GM10847 (cell line): ENCODE measurements around the gene TGFB1.

Source experiments
- POLR2A ChIP-seq: IDR thresholded peaks from 2 replicates; pipeline ENCODE4 v1.6.1; 2011; ENCODE audit not compliant: insufficient read length; ENCODE audit errors: extremely low read depth

Gene TGFB1

DNA sequence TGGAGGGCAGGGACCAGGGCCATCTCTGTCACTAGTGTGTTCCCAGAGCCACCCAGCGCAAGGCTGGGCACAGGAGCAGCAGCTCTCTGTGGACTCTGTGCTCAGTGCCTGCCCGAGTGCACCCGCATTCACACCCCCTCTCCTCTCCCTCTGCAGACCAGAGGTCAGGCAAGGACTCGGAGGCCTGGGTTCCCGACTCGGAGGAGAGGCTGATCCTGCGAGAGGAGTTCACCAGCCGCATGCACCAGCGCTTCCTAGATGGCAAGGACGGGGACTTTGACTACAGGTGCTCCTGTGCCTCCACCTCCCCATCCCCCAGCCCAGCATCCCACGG is 33.6 kb downstream of the TGFB1 start:
- TF ChIP-seq POLR2A: no peak

DNA sequence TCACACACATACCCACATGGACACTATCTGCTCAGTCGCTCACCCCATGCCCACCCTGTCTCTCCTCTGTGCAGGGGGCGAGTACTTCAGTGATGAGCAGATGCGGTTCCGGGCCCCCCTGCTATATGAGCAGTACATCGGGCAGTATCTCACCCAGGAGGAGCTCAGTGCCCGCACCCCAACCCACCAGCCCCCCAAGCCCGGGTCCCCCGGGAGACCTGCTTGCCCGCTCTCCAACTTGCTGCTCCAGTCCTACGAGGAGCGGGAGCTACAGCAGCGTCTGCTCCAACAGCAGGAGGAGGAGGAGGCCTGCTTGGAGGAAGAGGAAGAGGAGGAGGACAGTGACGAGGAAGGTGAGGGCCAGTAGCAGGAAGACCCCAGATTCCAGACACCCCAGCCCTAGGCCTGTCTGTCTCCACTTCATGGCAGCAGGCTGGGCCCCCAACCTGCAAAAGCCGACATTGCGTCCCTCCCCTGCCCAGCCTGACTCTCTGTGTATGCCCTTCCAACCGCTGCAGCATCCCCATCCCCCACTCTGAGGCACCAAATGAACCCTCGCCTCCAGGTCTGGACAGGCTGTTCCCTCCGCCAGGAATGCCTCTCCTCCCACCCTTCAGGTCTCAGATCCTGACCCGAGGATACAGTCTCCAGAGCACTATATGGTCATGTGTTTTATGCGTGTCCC is 34.1 kb downstream of the TGFB1 start:
- no peak for TF ChIP-seq POLR2A

GRCh38 chr19:41318696-41319499 is 34.8 kb downstream of the TGFB1 start:
- TF ChIP-seq POLR2A: no peak

- no peak for TF ChIP-seq POLR2A
Observed at GRCh38 chr19:41316306-41316920, 37.3 kb downstream of the TGFB1 start.

DNA sequence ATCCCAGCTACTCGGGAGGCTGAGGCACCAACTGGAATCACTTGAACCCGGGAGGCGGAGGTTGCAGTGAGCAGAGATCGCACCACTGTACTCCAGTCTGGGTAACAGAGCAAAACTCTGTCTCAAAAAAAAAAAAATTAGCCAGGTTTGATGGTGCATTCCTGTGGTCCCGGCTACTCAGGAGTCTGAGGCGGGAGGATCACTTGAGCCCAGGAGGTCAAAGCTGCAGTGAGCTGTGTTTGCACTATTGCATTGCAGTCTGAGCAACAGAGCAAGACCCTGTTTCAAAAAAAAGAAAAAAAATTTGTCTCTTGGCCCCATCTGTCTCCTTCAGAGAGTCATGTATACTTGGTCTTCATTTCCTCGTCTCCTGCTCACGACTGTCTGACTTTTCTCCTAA is 42.1 kb downstream of the TGFB1 start:
- TF ChIP-seq POLR2A: no peak

- no peak for TF ChIP-seq POLR2A
Observed at GRCh38 chr19:41311072-41311471, 42.6 kb downstream of the TGFB1 start.

DNA sequence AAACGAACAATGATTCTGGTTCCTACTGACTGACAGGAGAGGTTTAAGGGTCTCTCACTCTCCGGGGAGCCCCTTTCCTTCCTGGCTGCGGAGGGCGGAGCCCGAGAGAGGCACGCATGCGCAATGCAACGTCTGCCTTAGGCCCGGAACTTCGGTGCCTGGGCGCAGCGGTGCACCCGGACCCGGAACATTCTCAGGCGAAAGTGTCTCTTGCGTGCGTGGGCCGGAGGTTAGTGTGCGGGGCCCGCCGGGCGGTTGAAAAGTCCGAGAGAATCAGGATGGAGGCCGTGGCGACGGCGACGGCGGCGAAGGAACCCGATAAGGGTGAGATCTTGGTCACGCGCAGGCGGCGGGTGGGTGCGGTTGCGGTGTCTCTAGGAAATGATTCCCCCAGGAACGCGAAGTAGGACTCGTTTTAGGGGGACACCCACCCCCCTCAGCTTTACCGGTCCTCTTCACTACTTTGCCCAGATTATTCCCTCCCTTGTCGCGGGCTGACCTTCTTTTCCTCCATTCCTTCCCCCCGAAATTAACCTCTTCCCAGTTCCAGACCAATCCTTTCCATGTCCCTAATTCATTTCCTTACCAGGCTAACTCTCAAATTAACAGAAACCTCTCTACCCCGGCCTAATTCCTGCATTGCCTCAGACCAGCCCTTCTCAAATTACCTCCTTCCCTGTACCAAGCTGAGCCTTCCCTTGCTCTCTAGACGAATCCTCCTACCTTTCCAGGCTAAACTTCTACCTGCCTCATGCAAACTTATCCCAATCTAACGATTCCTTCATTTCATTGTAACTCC is 43.5 kb downstream of the TGFB1 start, which contains the start of gene CCDC97:
Gene CCDC97 (plus strand): TSS at position 140 of the 799 bp plus-strand sequence. CDS start 139 bp downstream, at position 279.
- TF ChIP-seq POLR2A: peak; percentile 74

- no peak for TF ChIP-seq POLR2A
Observed at GRCh38 chr19:41309180-41310032, 44.3 kb downstream of the TGFB1 start.

GRCh38 chr19:41308450-41309179 is 45.1 kb downstream of the TGFB1 start:
- TF ChIP-seq POLR2A: peak; percentile 20

- no peak for TF ChIP-seq POLR2A
Observed at GRCh38 chr19:41307954-41308449, 45.7 kb downstream of the TGFB1 start.

GRCh38 chr19:41307090-41307875 is 46.4 kb downstream of the TGFB1 start:
- no peak for TF ChIP-seq POLR2A

DNA sequence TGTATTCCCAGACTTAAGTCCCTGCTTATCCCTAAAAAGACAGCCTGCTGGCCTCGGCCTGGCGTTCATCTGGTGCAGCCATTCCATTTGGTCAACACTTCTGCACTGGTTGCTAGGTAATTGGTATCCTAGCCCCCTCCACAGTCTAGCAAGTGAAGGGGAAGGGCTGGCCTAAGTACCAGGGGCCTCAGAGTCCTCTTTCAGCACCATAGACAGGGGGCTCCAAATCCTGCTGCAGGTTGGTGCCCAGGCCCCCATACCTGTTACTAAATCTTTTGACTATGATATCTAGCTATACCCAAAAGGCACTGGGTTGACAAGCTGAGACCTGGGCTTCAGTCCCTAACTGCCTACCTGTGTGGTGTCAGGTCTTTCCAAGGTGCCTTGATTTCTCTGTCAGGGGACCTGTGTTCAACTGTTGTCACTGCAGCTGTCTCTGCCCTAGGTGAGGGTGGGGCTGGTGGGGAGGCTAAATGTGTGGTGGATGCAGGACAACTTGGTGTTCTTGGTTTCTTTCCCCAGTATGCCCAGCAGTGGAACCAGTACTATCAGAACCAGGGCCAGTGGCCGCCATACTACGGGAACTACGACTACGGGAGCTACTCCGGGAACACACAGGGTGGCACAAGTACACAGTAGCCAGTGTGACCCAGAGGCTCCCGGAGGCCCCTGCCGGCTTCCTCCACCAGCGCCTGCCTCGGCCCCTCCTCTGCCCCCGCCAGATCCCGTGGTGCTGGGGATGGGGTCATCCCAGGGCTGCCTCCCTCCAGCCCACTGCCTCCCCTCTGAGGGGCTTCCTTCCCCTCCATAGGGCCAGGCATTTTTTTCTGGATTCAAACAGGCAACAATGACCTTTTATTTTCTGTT is 47.6 kb downstream of the TGFB1 start:
- TF ChIP-seq POLR2A: no peak
